ENCODE results near the gene CHCHD10.

CHCHD10 gene

DNA sequence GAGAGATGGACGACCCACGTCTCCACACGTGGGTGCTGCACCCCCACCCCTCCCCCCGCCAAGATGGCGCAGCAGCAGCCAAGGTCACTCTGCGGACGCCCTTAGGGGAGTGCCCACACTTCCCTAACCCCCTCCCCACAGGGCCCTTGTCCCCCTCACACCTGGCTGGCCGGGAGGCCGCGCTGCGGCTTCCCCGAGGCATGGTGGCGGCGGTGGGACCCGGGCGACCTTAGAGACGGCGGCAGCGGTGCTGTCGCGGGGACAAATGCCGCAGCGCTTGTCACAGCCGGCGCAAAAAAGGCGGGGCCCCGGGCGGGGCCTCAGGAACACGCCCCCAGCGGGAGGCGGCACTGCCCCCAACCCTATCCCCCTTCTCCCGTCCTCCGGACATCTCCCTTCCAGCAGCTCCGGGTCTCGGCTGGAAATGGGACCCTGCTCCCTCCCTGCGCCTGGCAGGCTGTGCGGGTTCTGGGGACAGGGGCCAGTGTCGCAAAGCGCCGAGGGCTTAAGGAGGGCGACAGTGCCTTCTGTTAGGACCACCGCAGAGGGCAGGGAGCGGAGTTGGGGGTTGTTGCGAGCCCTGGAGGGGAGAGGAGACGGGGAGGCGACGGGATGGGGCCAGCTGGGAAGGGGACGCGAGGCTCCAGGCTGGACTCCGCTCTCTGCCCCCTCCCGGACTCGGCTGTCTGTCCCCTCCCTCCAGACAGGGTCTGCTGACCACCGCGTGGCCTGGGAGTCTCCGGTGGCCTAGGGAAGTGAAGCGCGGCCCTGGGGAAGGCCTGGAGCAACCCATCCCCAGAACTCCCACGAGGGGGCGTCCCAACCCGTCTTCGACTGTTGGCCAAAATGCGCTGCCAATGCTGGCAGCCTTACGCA lies at the start of gene CHCHD10:
CHCHD10 (minus strand) TSS at position 300 of the 876 bp plus-strand sequence; CDS start at position 202, 98 bp downstream.
- DNase-seq (ENCODE audit: low read depth in 2 of 2): peak; percentile 60 to 74

DNA sequence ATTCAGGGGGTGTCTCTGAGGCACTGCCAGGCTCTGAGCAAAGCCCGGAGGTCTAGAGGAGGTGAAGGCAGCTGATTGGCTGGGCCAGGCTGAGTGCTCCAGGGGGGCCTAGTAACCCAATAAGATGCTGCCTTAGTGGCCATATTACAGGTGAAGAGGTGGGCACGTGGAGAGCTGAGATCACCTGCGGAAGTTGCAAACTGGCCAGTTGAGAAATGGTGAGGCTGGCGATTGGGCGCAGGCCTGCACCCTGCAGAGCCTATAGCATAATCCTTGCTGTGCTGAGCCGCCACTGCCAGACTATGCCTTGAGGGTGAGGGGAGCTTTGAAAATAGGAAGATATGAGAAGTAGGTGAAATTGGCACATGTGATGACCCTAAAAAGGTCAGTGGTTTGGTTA lies 49.4 kb upstream of the CHCHD10 start:
- no peak for DNase-seq (ENCODE audit: low read depth in 2 of 2)

DNA sequence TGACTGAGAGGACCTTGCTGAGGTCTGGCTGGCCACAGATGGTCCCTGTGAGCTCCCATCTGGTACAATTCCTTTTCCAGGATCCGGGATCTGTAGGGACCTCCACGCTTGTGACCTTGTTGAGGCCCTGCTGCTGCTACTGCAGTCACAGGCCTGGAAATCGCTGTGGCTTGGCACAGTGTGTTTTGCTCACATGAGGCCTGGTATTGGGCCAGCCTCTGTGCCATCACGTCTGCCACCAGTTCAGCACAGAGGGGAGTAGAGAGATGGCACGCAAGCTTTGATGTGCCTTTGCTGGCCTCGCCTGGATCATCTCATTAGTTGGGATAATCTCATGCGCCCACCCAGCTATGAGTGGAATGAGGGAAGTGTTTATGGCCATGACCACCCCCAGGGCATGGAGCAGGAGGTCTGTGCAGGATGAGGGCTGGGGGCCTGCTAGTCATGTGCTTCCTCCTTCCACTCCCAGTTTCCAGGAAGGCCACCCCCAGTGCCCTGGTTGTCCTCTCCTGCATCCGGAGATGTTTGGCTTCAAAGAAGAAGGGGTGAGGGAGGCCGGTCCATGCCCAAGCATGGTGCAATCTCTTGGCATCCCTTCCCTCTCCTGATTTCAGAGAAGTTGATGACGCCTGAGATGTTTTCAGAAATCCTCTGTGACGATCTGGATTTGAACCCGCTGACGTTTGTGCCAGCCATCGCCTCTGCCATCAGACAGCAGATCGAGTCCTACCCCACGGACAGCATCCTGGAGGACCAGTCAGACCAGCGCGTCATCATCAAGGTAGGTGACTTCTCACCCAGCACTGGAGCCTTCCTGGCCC lies 48.6 kb upstream of the CHCHD10 start:
- DNase-seq (ENCODE audit: low read depth in 2 of 2): no peak

DNA sequence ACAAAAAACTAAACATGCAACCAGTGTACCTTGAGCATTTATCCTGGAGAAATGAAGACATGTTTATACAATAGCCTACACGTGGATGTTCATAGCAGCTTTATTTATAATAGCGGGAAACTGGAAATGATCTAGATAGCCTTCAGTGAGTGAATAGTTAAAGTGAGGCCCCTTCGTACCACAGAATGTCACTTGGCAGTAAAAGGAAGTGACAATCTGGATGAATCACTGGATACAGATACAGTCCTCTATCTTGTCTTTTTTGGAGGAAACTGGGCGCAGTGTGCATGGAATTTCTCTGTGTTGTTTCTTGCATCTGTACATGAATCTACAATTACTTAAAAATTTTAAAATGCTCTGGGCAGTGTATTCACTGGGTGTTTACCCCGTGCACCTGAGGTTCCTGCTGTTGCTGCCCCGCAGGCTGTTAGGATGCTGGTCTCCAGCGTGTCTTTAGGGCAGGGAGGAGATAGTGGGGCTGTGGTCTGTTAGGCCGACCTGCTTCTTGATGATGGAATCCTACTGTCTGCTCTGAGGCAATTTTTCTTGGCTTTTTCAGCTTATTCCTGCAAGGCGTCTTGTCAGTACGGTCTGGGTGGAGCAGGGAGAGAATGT lies 47.9 kb upstream of the CHCHD10 start:
- no peak for DNase-seq (ENCODE audit: low read depth in 2 of 2)

- DNase-seq (ENCODE audit: low read depth in 2 of 2): no peak
These were observed 44.6 kb upstream of the CHCHD10 start for GRCh38 chr22:23812378-23812777.

DNA sequence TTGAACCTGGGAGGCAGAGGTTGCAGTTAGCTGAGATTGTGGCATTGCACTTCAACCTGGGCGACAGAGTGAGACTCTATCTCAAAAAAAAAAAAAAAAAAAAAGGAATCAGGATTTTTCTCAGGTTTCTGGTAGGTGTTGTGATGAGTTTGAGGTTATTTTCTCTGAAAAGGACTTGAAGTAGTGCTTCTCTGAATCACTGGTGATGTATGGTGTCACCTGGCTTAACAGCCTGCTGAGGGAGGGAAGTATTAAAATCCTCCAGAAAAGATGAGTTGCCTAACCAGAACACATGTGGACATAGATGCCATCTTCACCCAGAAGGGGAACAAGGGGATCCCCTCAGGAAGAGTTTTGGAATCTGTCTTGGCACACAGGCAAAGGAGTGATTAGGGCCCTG lies 39.1 kb upstream of the CHCHD10 start:
- no peak for DNase-seq (ENCODE audit: low read depth in 2 of 2)

DNA sequence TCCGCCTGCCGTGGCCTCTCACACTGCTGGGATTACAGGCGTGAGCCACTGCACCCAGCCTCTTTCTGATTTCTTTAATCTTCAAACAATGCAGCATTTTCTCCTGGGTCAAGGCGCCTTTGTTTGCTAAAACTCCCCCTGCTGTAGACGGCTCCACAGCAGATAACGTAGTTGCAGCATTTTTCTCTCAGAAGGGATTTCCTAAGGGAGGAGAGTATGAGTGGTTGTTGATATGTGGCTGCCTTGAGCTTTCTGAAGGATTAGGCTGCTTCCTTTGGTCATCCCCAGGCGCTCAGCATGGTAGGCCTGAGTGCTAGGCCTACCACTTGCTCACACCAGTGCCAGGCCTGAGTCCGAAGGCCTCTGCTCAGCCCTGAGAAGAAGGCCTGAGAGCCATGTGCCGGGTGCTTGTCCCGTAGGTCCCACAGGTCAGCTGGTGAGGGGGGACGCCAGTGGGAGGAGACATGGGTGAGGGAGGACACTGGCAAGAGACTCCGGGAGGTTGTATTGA lies 37.1 kb upstream of the CHCHD10 start:
- DNase-seq (ENCODE audit: low read depth in 2 of 2): no peak

DNA sequence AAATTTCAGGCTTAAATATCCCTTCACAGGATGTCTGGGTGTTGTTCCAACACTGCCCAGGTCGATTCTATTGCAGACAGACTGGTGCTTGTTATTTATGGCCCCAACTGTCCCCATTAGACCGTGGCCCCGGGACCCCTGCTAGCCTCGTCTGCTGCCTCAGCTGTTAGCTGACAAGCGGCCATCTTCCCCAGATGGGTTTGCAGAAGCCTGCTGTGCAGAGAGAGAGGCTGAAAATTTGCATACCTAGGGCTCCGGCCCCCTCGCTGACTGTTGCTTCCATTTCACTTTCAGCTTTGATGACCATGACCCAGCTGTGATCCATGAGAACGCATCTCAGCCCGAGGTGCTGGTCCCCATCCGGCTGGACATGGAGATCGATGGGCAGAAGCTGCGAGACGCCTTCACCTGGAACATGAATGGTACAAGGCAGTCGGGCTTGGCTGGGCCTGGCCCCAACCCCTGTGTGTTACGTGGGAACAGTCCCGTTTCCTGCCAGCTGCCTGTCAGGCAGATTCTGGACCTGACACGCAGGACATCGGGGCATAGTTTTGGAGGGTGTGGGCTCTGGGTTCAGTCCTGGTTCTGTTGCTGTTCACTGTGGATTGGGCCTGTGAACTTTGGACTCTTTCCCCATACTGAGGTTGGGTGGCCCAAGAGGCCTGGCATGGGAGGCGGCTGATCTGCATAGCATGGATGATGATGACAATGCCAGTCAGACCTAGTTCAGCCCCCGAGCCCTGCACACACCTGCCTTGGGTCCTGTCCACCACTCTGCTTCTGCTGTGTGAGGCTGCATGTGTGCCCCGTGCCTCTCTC lies 35.4 kb upstream of the CHCHD10 start:
- DNase-seq (ENCODE audit: low read depth in 2 of 2): no peak

- no peak for DNase-seq (ENCODE audit: low read depth in 2 of 2)
These were observed 34.2 kb upstream of the CHCHD10 start for GRCh38 chr22:23801886-23802377.

GRCh38 chr22:23801238-23801821 lies 33.6 kb upstream of the CHCHD10 start:
- no peak for DNase-seq (ENCODE audit: low read depth in 2 of 2)

DNA sequence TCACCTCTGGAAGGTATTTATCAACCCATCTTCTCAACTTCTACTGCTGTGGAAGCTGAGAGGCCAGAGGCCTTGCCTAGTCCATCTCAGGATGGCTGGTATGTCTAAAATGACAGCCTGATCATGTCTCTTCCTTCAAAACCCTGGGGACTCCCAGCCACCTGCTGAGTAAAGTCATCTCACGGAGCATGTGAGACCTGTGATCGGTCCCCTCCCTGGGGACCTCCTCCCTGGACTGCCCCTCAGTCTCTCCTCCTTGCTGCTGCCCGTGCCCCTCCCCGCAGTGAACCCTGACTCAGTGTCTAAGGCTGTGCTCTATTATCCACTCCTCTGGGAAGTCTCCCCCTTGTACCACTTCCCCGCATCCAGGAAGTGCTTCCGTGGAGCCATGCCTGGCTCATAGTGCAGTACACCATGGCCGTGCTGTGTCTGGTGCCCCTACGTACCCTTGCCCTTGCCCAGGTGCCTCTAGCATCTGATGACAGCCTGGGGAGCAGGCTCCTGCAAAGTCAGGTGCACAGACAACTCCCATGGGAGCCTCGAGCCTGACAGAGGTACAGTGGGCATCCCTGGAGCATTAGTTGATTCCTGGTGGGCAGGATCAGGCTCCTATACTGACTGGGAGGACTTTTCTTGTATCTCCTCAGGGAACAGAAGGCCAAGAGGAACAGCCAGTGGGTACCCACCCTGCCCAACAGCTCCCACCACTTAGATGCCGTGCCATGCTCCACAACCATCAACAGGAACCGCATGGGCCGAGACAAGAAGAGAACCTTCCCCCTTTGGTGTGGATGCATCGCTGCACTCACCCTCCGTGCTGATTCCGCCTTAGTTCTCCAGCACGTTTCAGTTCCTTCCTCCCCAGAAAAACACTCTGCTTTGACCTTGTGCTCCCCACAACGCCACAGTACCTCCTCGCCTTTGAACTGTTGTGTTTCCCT lies 32.8 kb upstream of the CHCHD10 start:
- no peak for DNase-seq (ENCODE audit: low read depth in 2 of 2)

GRCh38 chr22:23796461-23796860 lies 28.7 kb upstream of the CHCHD10 start:
- no peak for DNase-seq (ENCODE audit: low read depth in 2 of 2)

GRCh38 chr22:23793326-23793725 lies 25.6 kb upstream of the CHCHD10 start:
- no peak for DNase-seq (ENCODE audit: low read depth in 2 of 2)

GRCh38 chr22:23791738-23792645 lies 24.2 kb upstream of the CHCHD10 start:
- DNase-seq (ENCODE audit: low read depth in 2 of 2): no peak

DNA sequence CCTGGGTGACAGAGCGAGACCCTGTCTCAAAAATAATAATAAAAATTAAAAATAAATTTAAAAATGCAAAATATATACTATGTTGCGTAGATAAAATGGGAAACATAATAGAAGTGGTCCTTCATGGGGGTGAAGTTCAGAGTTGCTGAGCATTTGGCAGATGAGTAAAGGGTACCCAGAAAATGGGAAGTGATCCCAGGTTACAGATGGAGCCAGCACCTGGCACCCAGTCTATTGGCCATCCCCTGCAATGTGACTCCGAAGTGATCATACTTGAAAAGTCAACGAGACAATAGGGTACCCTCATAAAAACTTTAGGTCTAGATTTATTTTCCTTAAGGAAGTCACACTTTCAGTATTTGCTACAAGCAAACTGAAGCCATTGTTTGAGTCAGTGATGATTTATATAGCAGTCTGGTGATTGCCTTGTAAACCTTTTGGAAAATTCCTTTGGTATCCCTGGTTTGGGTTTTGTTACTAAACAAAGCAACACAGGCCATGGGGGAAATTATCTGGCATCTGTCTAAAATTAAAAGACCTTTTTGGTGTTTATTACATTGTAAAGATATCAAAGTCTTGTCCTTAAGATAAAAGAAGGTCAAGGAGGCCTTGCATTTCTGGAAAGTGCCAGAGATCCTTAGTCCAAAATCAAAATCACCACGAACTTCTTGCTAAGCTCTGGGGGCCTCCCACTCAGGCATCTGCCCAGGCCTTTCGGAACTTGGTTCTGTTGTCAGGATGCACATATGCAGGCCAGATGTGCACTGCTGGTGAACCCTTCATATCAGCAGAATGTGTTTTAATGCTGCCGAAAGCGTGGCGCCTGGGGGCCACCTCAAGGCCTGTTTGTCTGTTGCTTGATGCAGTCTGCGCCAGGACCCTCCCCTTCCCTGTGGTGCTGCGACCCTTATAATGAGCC lies 23.3 kb upstream of the CHCHD10 start:
- no peak for DNase-seq (ENCODE audit: low read depth in 2 of 2)

DNA sequence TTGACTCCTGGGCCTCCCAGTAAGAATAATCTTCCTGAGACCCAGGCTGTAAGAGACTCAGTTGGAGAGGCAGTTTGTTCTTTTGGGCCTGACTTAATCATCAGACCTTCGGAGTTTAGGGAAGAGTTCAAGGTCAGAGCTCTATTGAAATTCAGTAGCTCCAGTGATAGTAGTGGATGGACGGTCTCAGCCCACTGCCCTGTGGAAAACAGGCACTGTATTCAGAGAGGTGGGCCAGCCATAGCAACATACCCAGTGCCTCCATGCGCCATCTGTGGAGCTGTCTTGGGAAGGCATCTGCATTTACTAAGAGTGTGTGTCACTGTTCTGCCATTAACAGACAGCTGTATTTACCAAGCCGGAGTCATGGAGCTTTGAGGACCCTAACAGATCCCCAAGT lies 21.9 kb upstream of the CHCHD10 start:
- no peak for DNase-seq (ENCODE audit: low read depth in 2 of 2)

DNA sequence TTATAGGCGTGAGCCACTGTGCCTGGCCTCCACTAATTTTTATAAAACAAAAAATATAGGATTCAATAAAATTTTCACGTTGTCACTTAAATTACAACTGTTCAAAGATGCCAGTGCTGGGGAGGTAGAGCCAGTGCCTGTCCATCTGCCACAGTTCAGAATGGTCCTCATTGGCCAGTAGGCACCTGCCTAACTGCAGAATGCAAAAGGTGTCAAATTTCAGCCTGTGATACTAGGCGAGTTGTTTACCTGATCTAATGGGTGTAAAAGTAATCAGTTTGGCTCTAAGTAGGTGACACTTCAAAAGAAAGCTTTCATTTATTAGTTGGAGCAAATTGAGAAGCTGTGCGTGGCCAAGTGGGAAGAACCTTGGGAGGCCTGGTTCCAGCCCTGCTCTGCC lies 21.3 kb upstream of the CHCHD10 start:
- DNase-seq (ENCODE audit: low read depth in 2 of 2): no peak

All from stimulated activated CD4-positive, alpha-beta T cell treated with anti-CD3 and anti-CD28 coated beads, Interleukin-1b, Interleukin-23, amount 100 ng/mL, for 4 hours (primary cell).